GM19455 (cell line): ENCODE results near the gene EFCAB14.
"Not testable (repeated sequence)": the region's sequence is repeated elsewhere in the genome, so short reads cannot be mapped to it uniquely, and the experiment has no call there.

Experiments
- ATAC-seq: cut with Tn5 transposase; IDR thresholded peaks from one replicate; pipeline ENCODE4 v1.9.1; 2021; ENCODE audit not compliant: unreplicated experiment

Gene EFCAB14

GRCh38 chr1:46655848-46656247 is 63.1 kb downstream of the EFCAB14 start:
- no peak for ATAC-seq

- ATAC-seq: not testable (repeated sequence)
These were observed 64.2 kb downstream of the EFCAB14 start for GRCh38 chr1:46654698-46655097.

GRCh38 chr1:46654012-46654411 is 64.9 kb downstream of the EFCAB14 start:
- no peak for ATAC-seq

GRCh38 chr1:46653405-46653958 is 65.4 kb downstream of the EFCAB14 start:
- no peak for ATAC-seq

GRCh38 chr1:46652321-46653100 is 66.4 kb downstream of the EFCAB14 start:
- no peak for ATAC-seq

GRCh38 chr1:46651152-46651551 is 67.8 kb downstream of the EFCAB14 start:
- ATAC-seq: not testable (repeated sequence)

- no peak for ATAC-seq
These were observed 68.4 kb downstream of the EFCAB14 start for GRCh38 chr1:46650491-46650890.

GRCh38 chr1:46649764-46650163 is 69.2 kb downstream of the EFCAB14 start:
- no peak for ATAC-seq

GRCh38 chr1:46647611-46648010 is 71.3 kb downstream of the EFCAB14 start:
- ATAC-seq: no peak

- no peak for ATAC-seq
These were observed 72.1 kb downstream of the EFCAB14 start for GRCh38 chr1:46646844-46647243.

GRCh38 chr1:46646331-46646730 is 72.6 kb downstream of the EFCAB14 start:
- no peak for ATAC-seq

- ATAC-seq: no peak
These were observed 73.1 kb downstream of the EFCAB14 start for GRCh38 chr1:46645815-46646214.

GRCh38 chr1:46643368-46643775 is 75.5 kb downstream of the EFCAB14 start:
- no peak for ATAC-seq

- no peak for ATAC-seq
These were observed 76.7 kb downstream of the EFCAB14 start for GRCh38 chr1:46642115-46642680.

- no peak for ATAC-seq
These were observed 79.4 kb downstream of the EFCAB14 start for GRCh38 chr1:46639547-46639946.

GRCh38 chr1:46638921-46639320 is 80.0 kb downstream of the EFCAB14 start:
- ATAC-seq: no peak

- ATAC-seq: no peak
These were observed 81.3 kb downstream of the EFCAB14 start for GRCh38 chr1:46637444-46638083.

GRCh38 chr1:46635205-46635604 is 83.7 kb downstream of the EFCAB14 start:
- ATAC-seq: no peak

- ATAC-seq: no peak
These were observed 88.2 kb downstream of the EFCAB14 start for GRCh38 chr1:46630719-46631118.
